ENCODE data around the gene GPR21. TPM values are rescaled to one million over a fixed set of nuclear protein-coding genes. Genes with fewer than 3 reads are reported as not detected.

The GPR21 gene
- total and polyA plus RNA-seq, 2 donors (not counting 3 experiments of a cell fraction or from before 2014, with no cell fraction given): 0.36 to 2.7 TPM

GRCh38 chr9:123072407-123072995 lies 39.0 kb downstream of the GPR21 start:
- no peak overlapping the region for H3K9ac ChIP-seq (replicated peaks; ENCODE audit: extremely low read depth, insufficient read depth, low read length)
- TF ChIP-seq GATA2 (IDR thresholded peaks at IDR 0.05; ENCODE audit: insufficient read depth, insufficient read length, low read depth, low read length) (no peak), EZH2 (IDR thresholded peaks at IDR 0.05; ENCODE audit: borderline replicate concordance, low read depth, low read length, severe bottlenecking) (no peak), JUN (IDR thresholded peaks at IDR 0.05; ENCODE audit: borderline replicate concordance, insufficient read depth, insufficient read length, low read depth) (no peak), FOS (IDR thresholded peaks at IDR 0.05; ENCODE audit: borderline replicate concordance, insufficient read depth, low read length) (no peak), POLR2A (IDR thresholded peaks at IDR 0.05; ENCODE audit: low read depth, low read length) (no peak), MYC (IDR thresholded peaks at IDR 0.05; ENCODE audit: low read depth, low read length) (no peak), MAX (IDR thresholded peaks at IDR 0.05; ENCODE audit: insufficient read depth, insufficient read length) (no peak), POLR2AphosphoS5 (IDR thresholded peaks at IDR 0.05; ENCODE audit: insufficient read depth, low read depth, low read length) (no peak), CTCF (IDR thresholded peaks at IDR 0.05; ENCODE audit: extremely low read depth in 1 of 2, insufficient read depth in 1 of 2, low read depth in 1 of 2, low read length in 2 of 2) (no peak)
- no peaks in the 10 kb centered on the region for H3K27me3 ChIP-seq (ENCODE audit: control insufficient read depth in 2 of 2, insufficient read depth in 2 of 2, low read length in 2 of 2)
- peaks cover 9% of the 10 kb centered on the region for H3K4me1 ChIP-seq (ENCODE audit: control insufficient read depth, extremely low read depth, insufficient read depth, low read length)
- peaks cover 2 to 3% of the 10 kb centered on the region in 2 experiments for H3K36me3 ChIP-seq (ENCODE audit: control insufficient read depth in 2 of 2, extremely low read depth in 1 of 2, insufficient read depth in 2 of 2, low read length in 2 of 2)
- BruUV-seq (replicated peaks): no TSS peak
- H3K9me1 ChIP-seq (replicated peaks; ENCODE audit: control insufficient read depth, extremely low read depth, insufficient read depth, low read length): no peaks in the 10 kb centered on the region
- no peaks in the 10 kb centered on the region for H3K79me2 ChIP-seq (ENCODE audit: control insufficient read depth, insufficient read depth, low read length)
- H3K4me2 ChIP-seq (ENCODE audit: insufficient read depth, low read length): no peak overlapping the region
- no peaks in the 10 kb centered on the region for H3K9me3 ChIP-seq (replicated peaks; ENCODE audit: control insufficient read depth, insufficient read depth, low read length)
- ChIA-PET POLR2A (no interaction called here), CTCF (interaction anchor here (0.8 to 1.3 kb wide), 2 partner anchors 9 to 12 kb away, joined by 3 read pairs; no protein-coding TSS in a partner anchor)
- DNase-seq (ENCODE audit: low read depth, low spot score): no peak
- no peak overlapping the region for H3K27ac ChIP-seq (ENCODE audit: insufficient read depth, low read depth, low read length)
- H2AFZ ChIP-seq (ENCODE audit: low read depth, low read length): no peak overlapping the region
- no peak overlapping the region for H3K4me3 ChIP-seq (replicated peaks in 1 of 3; ENCODE audit: insufficient read depth in 1 of 3, low read depth in 1 of 3, low read length in 3 of 3)
- intact Hi-C loops (cut with micrococcal nuclease) (no loop called here), dilution Hi-C loops (cut with MboI; ENCODE audit: extremely low pct_ligation_motif_present, low sequenced_read_pairs) (no loop called here)
- no peak for FAIRE-seq
- no peaks in the 10 kb centered on the region for H4K20me1 ChIP-seq (replicated peaks; ENCODE audit: control insufficient read depth, extremely low read depth, insufficient read depth, low read length)

All from endothelial cell of umbilical vein (primary cell).